GM13977 (cell line): ENCODE data around the gene RAPH1.

Source experiments
- DNase-seq: peaks from one replicate; pipeline ENCODE4 v3.0.0; 2012; ENCODE audit warnings: low spot score
- CTCF ChIP-seq: IDR thresholded peaks from 2 replicates; pipeline ENCODE4 v1.5.1; 2012; ENCODE audit warnings: mild to moderate bottlenecking, control low read depth; ENCODE audit not compliant: insufficient read depth; ENCODE audit errors: extremely low read depth, missing control alignments
- in situ Hi-C: fragments of 300-500 bp; cut with MboI; formaldehyde crosslinking; loops from one replicate; pipeline ENCODE4 v1.12.0; 2022; ENCODE audit warnings: low sequenced_read_pairs, low pct_unique_long_range_greater_than_20kb, mixed read lengths, inconsistent platforms; ENCODE audit not compliant: unreplicated experiment

RAPH1 gene

GRCh38 chr2:203352604-203353255 lies 182.4 kb downstream of the RAPH1 start:
- no peak for TF ChIP-seq CTCF
- in situ Hi-C loops = no loop called here
- DNase-seq = no peak

GRCh38 chr2:203347375-203347774 lies 187.7 kb downstream of the RAPH1 start:
- DNase-seq = no peak
- TF ChIP-seq CTCF = no peak
- in situ Hi-C loops = no loop called here

GRCh38 chr2:203346612-203347011 lies 188.5 kb downstream of the RAPH1 start:
- TF ChIP-seq CTCF = no peak
- in situ Hi-C loops = no loop called here
- no peak for DNase-seq

DNA sequence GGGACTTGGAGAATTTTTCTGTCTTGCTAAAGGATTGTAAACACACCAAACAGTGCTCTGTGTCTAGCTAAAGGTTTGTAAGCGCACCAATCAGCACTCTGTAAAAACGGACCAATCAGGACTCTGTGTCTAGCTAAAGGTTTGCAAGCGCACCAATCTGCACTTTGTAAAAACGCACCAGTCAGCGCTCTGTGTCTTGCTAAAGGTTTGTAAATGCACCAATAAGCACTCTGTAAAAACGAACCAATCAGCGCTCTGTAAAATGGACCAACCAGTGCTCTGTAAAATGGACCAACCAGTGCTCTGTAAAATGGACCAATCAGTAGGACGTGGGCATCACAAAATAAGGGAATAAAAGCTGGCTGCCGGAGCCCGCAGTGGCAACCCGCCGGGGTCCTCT lies 190.4 kb downstream of the RAPH1 start:
- in situ Hi-C loops = no loop called here
- TF ChIP-seq CTCF = no peak
- DNase-seq = no peak
